ENCODE measurements around the gene NSRP1. TPM values are rescaled to one million over a fixed set of nuclear protein-coding genes. Genes with fewer than 3 reads are reported as not detected.

The NSRP1 gene
- total RNA-seq, result 3.4 and 4.6 TPM in 2 replicates

DNA sequence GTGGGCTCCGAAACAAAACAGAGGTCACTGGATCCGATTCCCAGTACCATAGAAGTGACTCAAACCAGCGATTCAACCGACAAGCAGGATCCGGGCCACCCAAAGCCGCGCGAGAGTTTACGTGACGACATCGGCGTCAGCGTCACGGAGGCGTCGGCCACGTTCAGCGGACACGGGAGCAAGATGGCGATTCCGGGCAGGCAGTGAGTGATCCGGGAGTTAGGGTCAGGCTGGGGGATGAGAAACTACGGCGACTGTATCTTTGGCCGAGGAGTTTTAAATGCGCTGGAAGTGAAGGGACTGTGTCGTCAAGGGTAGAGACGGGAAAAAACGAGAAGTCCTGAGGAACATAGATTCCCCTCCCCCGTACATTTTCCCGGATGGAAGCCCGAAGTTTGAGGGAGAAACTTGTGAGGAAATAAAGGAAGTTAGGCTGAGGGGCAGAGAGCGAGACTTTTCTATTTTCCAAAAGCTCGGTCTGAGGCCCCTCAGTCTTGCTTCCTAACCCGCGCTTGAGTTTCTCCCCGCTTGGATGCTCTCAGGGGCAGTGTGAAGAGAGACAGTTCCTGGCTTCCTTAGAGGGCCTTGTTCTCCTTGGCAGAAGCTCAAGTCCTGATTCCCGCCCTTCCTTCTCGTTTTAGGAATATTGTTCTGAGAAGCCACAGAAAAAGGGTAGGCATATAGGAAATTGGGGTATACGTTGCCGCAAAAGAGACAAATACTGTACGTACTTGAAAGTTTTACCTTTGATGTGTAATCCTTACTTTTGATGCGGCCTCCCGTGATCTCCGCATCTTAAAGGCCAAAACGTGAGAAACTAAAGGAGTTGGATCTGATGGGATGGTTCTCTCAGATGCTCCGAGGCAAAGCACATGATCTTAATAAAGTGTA is at the start of gene NSRP1:
Gene NSRP1, plus strand, starts transcription at position 156 of the 891 bp plus-strand sequence. Its CDS starts 28 bp downstream, at position 184.

DNA sequence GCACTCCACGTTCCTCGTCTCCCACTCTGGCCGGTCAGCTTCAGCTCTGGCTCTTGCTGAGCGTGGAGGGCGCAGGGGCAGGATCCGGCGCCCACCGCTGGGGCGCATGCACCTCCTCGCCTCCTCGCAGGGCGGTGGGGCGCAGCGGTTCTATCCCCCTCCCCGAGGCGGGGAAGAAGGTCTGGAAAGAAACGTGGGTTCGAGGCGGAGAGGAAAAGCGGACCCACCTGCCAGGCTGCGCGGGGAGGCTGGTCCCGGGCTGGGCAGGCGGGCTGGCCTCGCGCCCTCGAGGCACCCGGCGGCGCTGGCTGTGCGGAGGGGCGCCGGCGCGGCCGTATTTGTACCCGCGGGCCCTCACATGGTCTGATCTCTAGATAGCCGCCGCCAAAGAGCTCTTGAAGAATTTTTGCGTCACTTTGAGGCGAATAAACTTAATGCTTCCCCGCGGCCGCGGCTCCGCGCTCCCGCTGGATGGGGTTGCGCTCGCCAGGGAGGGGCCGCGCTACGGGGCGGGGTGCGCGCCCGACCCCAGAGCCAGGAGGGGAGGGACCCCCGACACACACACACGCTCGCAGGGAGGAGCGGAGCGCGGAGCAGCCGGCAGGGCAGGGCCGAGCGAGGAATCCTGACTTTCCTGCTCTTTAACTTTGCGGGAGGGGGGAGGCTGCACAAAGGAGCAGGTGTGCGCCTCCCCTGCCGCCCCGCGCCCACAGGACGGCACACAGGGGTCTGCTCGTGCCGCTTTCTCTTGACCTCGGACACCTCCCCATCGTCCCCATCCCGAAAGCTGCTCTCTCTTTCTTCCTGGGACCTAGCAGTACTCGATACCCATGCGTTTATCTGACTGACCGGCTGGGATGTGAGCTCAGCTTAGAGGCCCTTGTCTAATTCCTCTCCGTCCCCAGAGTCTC is 119.0 kb downstream of the NSRP1 start, which contains the start of gene SLC6A4:
Gene SLC6A4, minus strand, starts transcription at position 312 of the 911 bp plus-strand sequence. CDS start 13,739 bp downstream, outside the sequence.

Other genes starting within 250 kb of the NSRP1 start
- gene SSH2, start 186.6 kb upstream of the NSRP1 start, total RNA-seq, result 11.1 and 17.0 TPM in 2 replicates
- 0.13 TPM in 1 of 2 replicates, not detected in the other for gene EFCAB5, start 175.2 kb upstream of the NSRP1 start, total RNA-seq
- gene SLC6A4, start 118.9 kb downstream of the NSRP1 start, total RNA-seq, result under 0.01 TPM in 1 of 2 replicates, not detected in the other
- 26.1 and 28.5 TPM in 2 replicates for gene BLMH, start 175.1 kb downstream of the NSRP1 start, total RNA-seq
- gene TMIGD1, start 217.2 kb downstream of the NSRP1 start, total RNA-seq, result not detected in 2 replicates

Data from mesangial cell (primary cell).